HL-60 (cell line): ENCODE measurements around the gene SARS2.
"Not testable (repeated sequence)": the region's sequence is repeated elsewhere in the genome, so short reads cannot be mapped to it uniquely, and the experiment has no call there.

Experiments used
- DNase-seq, 2 experiments: peaks; one replicate each; pipeline ENCODE4 v3.0.0-alpha.2; 2010 to 2020; ENCODE audit warnings: low read depth in 1 of 2, low spot score in 1 of 2
- H3K27ac ChIP-seq: fragments of 250-450 bp; sonication (Bioruptor Pico); replicated peaks from 2 replicates; pipeline ENCODE4 v1.5.1; 2020; ENCODE audit warnings: mild to moderate bottlenecking, moderate library complexity
- H3K27me3 ChIP-seq: fragments of 250-450 bp; sonication (Bioruptor Pico); 2 replicates; pipeline ENCODE4 v1.5.1; 2021; ENCODE audit warnings: mild to moderate bottlenecking, moderate library complexity; ENCODE audit not compliant: insufficient read depth, poor library complexity, severe bottlenecking
- H3K4me3 ChIP-seq: replicated peaks from 2 replicates; pipeline ENCODE4 v1.5.1; 2011; ENCODE audit warnings: mild to moderate bottlenecking, control low read depth, low read length; ENCODE audit not compliant: insufficient read depth
- GABPA ChIP-seq: IDR thresholded peaks from 2 replicates; pipeline ENCODE4 v1.6.1; 2012; ENCODE audit warnings: low read depth
- POLR2AphosphoS5 ChIP-seq: IDR thresholded peaks from 2 replicates; pipeline ENCODE4 v1.6.1; 2012; ENCODE audit warnings: low read depth
- REST ChIP-seq: IDR thresholded peaks from 2 replicates; pipeline ENCODE4 v1.6.1; 2012; ENCODE audit warnings: low read depth; ENCODE audit not compliant: insufficient replicate concordance
- SPI1 ChIP-seq: IDR thresholded peaks from 2 replicates; pipeline ENCODE4 v1.6.1; 2012; ENCODE audit warnings: low read depth, mild to moderate bottlenecking, borderline replicate concordance
- TF ChIP-seq, protein P1 (sequence below): IDR thresholded peaks from one replicate; pipeline ENCODE4 v1.5.1; 2011; ENCODE audit warnings: low read length, control low read depth, inconsistent platforms; ENCODE audit not compliant: insufficient read depth

The SARS2 gene

GRCh38 chr19:38888876-38889275, 41.7 kb downstream of the SARS2 start:
- no peak for DNase-seq
- no peak overlapping the region for H3K27ac ChIP-seq
- TF ChIP-seq, protein P1, sequence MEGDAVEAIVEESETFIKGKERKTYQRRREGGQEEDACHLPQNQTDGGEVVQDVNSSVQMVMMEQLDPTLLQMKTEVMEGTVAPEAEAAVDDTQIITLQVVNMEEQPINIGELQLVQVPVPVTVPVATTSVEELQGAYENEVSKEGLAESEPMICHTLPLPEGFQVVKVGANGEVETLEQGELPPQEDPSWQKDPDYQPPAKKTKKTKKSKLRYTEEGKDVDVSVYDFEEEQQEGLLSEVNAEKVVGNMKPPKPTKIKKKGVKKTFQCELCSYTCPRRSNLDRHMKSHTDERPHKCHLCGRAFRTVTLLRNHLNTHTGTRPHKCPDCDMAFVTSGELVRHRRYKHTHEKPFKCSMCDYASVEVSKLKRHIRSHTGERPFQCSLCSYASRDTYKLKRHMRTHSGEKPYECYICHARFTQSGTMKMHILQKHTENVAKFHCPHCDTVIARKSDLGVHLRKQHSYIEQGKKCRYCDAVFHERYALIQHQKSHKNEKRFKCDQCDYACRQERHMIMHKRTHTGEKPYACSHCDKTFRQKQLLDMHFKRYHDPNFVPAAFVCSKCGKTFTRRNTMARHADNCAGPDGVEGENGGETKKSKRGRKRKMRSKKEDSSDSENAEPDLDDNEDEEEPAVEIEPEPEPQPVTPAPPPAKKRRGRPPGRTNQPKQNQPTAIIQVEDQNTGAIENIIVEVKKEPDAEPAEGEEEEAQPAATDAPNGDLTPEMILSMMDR = no peak
- TF ChIP-seq GABPA (no peak), SPI1 (no peak), POLR2AphosphoS5 (no peak), REST (no peak)

GRCh38 chr19:38884691-38885090, 45.9 kb downstream of the SARS2 start:
- not testable (repeated sequence) for H3K4me3 ChIP-seq, H3K27ac ChIP-seq, H3K27me3 ChIP-seq, DNase-seq

More at GRCh38 chr19:38888876-38889275, 41.7 kb downstream of the SARS2 start:
- Histone ChIP-seq H3K27me3 (no peaks in the 10 kb centered on the region), H3K4me3 (no peak overlapping the region)

- H3K27me3 ChIP-seq = no peaks in the 10 kb centered on the region
- H3K27ac ChIP-seq = no peak overlapping the region
- H3K4me3 ChIP-seq = no peak overlapping the region
- no peak for TF ChIP-seq POLR2AphosphoS5
- TF ChIP-seq SPI1 = no peak
- TF ChIP-seq REST = no peak
- TF ChIP-seq, protein P1 = no peak
- TF ChIP-seq GABPA = no peak
- DNase-seq = no peak
Observed at GRCh38 chr19:38883286-38883685, 47.3 kb downstream of the SARS2 start.

DNA sequence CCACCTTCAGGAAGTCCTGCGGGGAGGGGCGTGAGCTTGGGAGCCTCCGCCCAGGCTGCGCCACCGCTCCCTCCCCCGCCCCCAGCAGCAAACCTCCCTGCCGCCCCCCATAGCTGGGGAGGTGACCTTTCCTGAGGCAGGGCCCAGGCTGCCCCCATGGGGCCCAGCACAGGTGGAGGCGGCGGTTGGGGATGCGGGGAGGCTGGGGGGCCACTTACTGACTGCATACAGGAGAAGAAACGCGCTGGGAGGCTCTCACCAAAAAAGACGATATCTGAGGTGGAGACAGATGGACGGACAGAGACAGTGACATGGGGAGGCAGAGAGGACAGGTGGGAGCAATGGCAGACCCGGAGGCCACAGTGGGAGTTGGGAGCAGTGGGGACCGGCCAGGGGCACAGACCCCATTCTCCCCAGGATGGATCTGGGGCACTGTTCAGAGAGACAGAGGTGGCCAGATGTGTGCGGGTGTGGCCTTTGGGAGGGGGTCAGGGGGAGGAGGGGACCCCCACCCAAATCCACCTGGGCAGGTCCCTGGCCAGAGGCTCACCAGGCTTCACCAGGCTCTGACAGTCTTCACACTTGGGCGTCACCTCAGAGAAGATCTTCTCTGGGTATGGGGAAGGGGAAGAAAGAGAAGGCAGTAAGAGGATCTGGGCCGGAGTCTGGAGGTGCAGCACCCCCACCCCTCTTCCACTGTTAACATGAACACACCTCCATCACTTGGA, 49.5 kb downstream of the SARS2 start:
- no peak for TF ChIP-seq REST
- Histone ChIP-seq H3K4me3 (no peak overlapping the region), H3K27ac (no peak overlapping the region), H3K27me3 (no peaks in the 10 kb centered on the region)
- no peak for DNase-seq
